Prostate gland (tissue), 2 donors: ENCODE results near the gene HDAC4. TPM values are rescaled to one million over a fixed set of nuclear protein-coding genes. Genes with fewer than 3 reads are reported as not detected.

Experiments
- DNase-seq: peaks from one replicate; pipeline ENCODE4 v3.0.0-alpha.2; 2019; ENCODE audit warnings: low spot score
- H3K27ac ChIP-seq, 2 donors: fragments of 200-600 bp; sonication (generic); 2 replicates each; pipeline ENCODE4 v1.5.1; 2017 to 2019
- H3K27me3 ChIP-seq: fragments of 200-600 bp; sonication (generic); replicated peaks from 2 replicates; pipeline ENCODE4 v1.5.1; 2019; ENCODE audit not compliant: insufficient read depth
- H3K36me3 ChIP-seq, 2 donors: fragments of 200-600 bp; sonication (generic); 1 replicate in 1 of 2; 2 replicates in 1 of 2; pipeline versions ENCODE4 v1.5.1 to v1.8.1; 2017 to 2019
- H3K4me1 ChIP-seq: fragments of 200-600 bp; sonication (generic); replicated peaks from 2 replicates; pipeline ENCODE4 v1.5.1; 2019
- H3K4me3 ChIP-seq, 2 donors: fragments of 200-600 bp; sonication (generic); 2 replicates each; pipeline ENCODE4 v1.5.1; 2017 to 2019
- H3K9me3 ChIP-seq: fragments of 200-600 bp; sonication (generic); 2 replicates; pipeline ENCODE4 v1.5.1; 2017
- CTCF ChIP-seq, 4 experiments: fragments of 200-600 bp in 2 of 4; fragments of 450-650 bp in 2 of 4; sonication (generic) in 2 of 4; IDR thresholded peaks; 1 replicate in 3 of 4; 2 replicates in 1 of 4; pipeline ENCODE4 v1.5.1; 2016 to 2019; ENCODE audit warnings: antibody characterized with exemption in 4 of 4, mild to moderate bottlenecking in 2 of 4, moderate library complexity in 2 of 4
- POLR2A ChIP-seq: fragments of 450-650 bp; IDR thresholded peaks from one replicate; pipeline ENCODE4 v1.6.1; 2016; ENCODE audit warnings: antibody characterized with exemption, mild to moderate bottlenecking
- POLR2AphosphoS5 ChIP-seq: sonication (generic); formaldehyde crosslinking; IDR thresholded peaks from one replicate; pipeline ENCODE4 v1.6.1; 2017; ENCODE audit warnings: antibody characterized with exemption
- WGBS: methylation state at CpG from one replicate; pipeline ENCODE4 v1.1.5; 2018; 5-methylcytosine and 5-hydroxymethylcytosine counted together
- intact Hi-C: fragments of 100-400 bp; cut with DNase I; formaldehyde crosslinking; loops from one replicate; pipeline ENCODE4 v1.14.2; 2022
- total RNA-seq, 2 donors: library from RNA; depleted of rRNA; stranded (reverse); fragments of >200 nt; gene quantifications; one replicate each; pipeline ENCODE4 v1.1.0, GENCODE V29; 2016

The HDAC4 gene
- total RNA-seq, 2 donors from 2014 or later = 41.8 to 44.2 TPM

GRCh38 chr2:239009589-239009961 is 391.2 kb downstream of the HDAC4 start:
- H3K4me1 ChIP-seq = no peaks in the 10 kb centered on the region
- TF ChIP-seq POLR2AphosphoS5 (no peak), POLR2A (no peak), CTCF (IDR thresholded peaks at IDR 0.05) (no peak)
- H3K4me3 ChIP-seq = no peak overlapping the region
- H3K27ac ChIP-seq = no peak overlapping the region
- WGBS = 68% methylated on average over 12 of the region's 12 CpGs
- no peaks in the 10 kb centered on the region for H3K27me3 ChIP-seq
- intact Hi-C loops = no loop called here
- no peak for DNase-seq
- no peaks in the 10 kb centered on the region for H3K9me3 ChIP-seq
- H3K36me3 ChIP-seq = no peaks in the 10 kb centered on the region

- Histone ChIP-seq H3K27me3 (no peaks in the 10 kb centered on the region), H3K4me1 (no peaks in the 10 kb centered on the region), H3K27ac (no peak overlapping the region), H3K4me3 (no peak overlapping the region), H3K9me3 (no peaks in the 10 kb centered on the region), H3K36me3 (no peaks in the 10 kb centered on the region)
- intact Hi-C loops = no loop called here
- no peak for DNase-seq
- TF ChIP-seq POLR2A (no peak), POLR2AphosphoS5 (no peak), CTCF (IDR thresholded peaks at IDR 0.05) (no peak)
- 87% methylated on average over 35 of the region's 35 CpGs for WGBS
Observed at GRCh38 chr2:239008677-239009588, 391.9 kb downstream of the HDAC4 start.

GRCh38 chr2:239008004-239008403 is 392.8 kb downstream of the HDAC4 start:
- intact Hi-C loops = no loop called here
- Histone ChIP-seq H3K27me3 (no peaks in the 10 kb centered on the region), H3K4me1 (no peaks in the 10 kb centered on the region), H3K36me3 (no peaks in the 10 kb centered on the region), H3K4me3 (no peak overlapping the region), H3K27ac (no peak overlapping the region), H3K9me3 (no peaks in the 10 kb centered on the region)
- TF ChIP-seq CTCF (IDR thresholded peaks at IDR 0.05) (no peak), POLR2A (no peak), POLR2AphosphoS5 (no peak)
- WGBS = 93% methylated on average over 12 of the region's 12 CpGs
- DNase-seq = no peak

GRCh38 chr2:239006622-239007285 is 394.1 kb downstream of the HDAC4 start:
- peak; percentile 31 for DNase-seq

More at GRCh38 chr2:239006622-239007285, 394.1 kb downstream of the HDAC4 start:
- intact Hi-C loops = no loop called here
- Histone ChIP-seq H3K36me3 (no peaks in the 10 kb centered on the region), H3K27ac (no peak overlapping the region), H3K27me3 (peaks cover 2% of the 10 kb centered on the region), H3K9me3 (no peaks in the 10 kb centered on the region), H3K4me1 (no peaks in the 10 kb centered on the region), H3K4me3 (no peak overlapping the region)
- TF ChIP-seq CTCF (IDR thresholded peaks at IDR 0.05) = no peak
- TF ChIP-seq POLR2A = no peak
- no peak for TF ChIP-seq POLR2AphosphoS5
- 76% methylated on average over 10 of the region's 10 CpGs for WGBS
